Measurements from ENCODE around the gene ERVH48-1. TPM values are rescaled to one million over a fixed set of nuclear protein-coding genes. Genes with fewer than 3 reads are reported as not detected.

Gene ERVH48-1
- total and polyA plus RNA-seq, 4 donors: 0.02 to 1.1 (median 0.15) TPM

- H3K27me3 ChIP-seq (ENCODE audit: control insufficient read depth in 3 of 3, insufficient read depth in 3 of 3, low read length in 2 of 3): no peaks in the 10 kb centered on the region
- no peak for TF ChIP-seq CTCF (IDR thresholded peaks at IDR 0.05; ENCODE audit: control extremely low read depth, extremely low read depth)
- H3K36me3 ChIP-seq (ENCODE audit: control insufficient read depth in 4 of 4, insufficient read depth in 4 of 4, low read length in 4 of 4): no peaks in the 10 kb centered on the region
- no peak overlapping the region for H3K9ac ChIP-seq (ENCODE audit: insufficient read depth in 1 of 2, low read length in 2 of 2)
- no peaks in the 10 kb centered on the region for H3K4me1 ChIP-seq (ENCODE audit: control insufficient read depth in 5 of 5, insufficient read depth in 5 of 5, low read length in 5 of 5)
- no peak overlapping the region for H3K4me3 ChIP-seq
- WGBS, 2 donors: 82% methylated on average over 3 of the region's 3 CpGs
- ATAC-seq (ENCODE audit: insufficient read depth, low FRiP score) (no peak), DNase-seq (no peak)
- H3K27ac ChIP-seq (ENCODE audit: low read depth in 1 of 2, low read length in 1 of 2): no peak overlapping the region
- H3K9me3 ChIP-seq (ENCODE audit: control insufficient read depth in 4 of 4, insufficient read depth in 3 of 4, low read length in 3 of 4): no peaks in the 10 kb centered on the region
Observed at GRCh38 chr21:42965211-42965560, 39.8 kb upstream of the ERVH48-1 start.

GRCh38 chr21:42964546-42965210 lies 39.2 kb upstream of the ERVH48-1 start:
- TF ChIP-seq CTCF (IDR thresholded peaks at IDR 0.05; ENCODE audit: control extremely low read depth, extremely low read depth): no peak
- Histone ChIP-seq H3K4me3 (no peak overlapping the region), H3K9me3 (ENCODE audit: control insufficient read depth in 4 of 4, insufficient read depth in 3 of 4, low read length in 3 of 4) (no peaks in the 10 kb centered on the region), H3K27ac (ENCODE audit: low read depth in 1 of 2, low read length in 1 of 2) (no peak overlapping the region), H3K9ac (ENCODE audit: insufficient read depth in 1 of 2, low read length in 2 of 2) (no peak overlapping the region), H3K27me3 (ENCODE audit: control insufficient read depth in 3 of 3, insufficient read depth in 3 of 3, low read length in 2 of 3) (no peaks in the 10 kb centered on the region), H3K36me3 (ENCODE audit: control insufficient read depth in 4 of 4, insufficient read depth in 4 of 4, low read length in 4 of 4) (no peaks in the 10 kb centered on the region), H3K4me1 (ENCODE audit: control insufficient read depth in 5 of 5, insufficient read depth in 5 of 5, low read length in 5 of 5) (no peaks in the 10 kb centered on the region)
- DNase-seq (no peak), ATAC-seq (ENCODE audit: insufficient read depth, low FRiP score) (no peak)
- WGBS, 2 donors: 95 to 97% methylated on average over 13 of the region's 13 CpGs

GRCh38 chr21:42964086-42964485 lies 38.7 kb upstream of the ERVH48-1 start:
- no peaks in the 10 kb centered on the region for H3K4me1 ChIP-seq (ENCODE audit: control insufficient read depth in 5 of 5, insufficient read depth in 5 of 5, low read length in 5 of 5)
- no peaks in the 10 kb centered on the region for H3K9me3 ChIP-seq (ENCODE audit: control insufficient read depth in 4 of 4, insufficient read depth in 3 of 4, low read length in 3 of 4)
- no peak overlapping the region for H3K27ac ChIP-seq (ENCODE audit: low read depth in 1 of 2, low read length in 1 of 2)
- no peak overlapping the region for H3K4me3 ChIP-seq
- no peak for ATAC-seq (ENCODE audit: insufficient read depth, low FRiP score)
- H3K36me3 ChIP-seq (ENCODE audit: control insufficient read depth in 4 of 4, insufficient read depth in 4 of 4, low read length in 4 of 4): no peaks in the 10 kb centered on the region
- WGBS, 2 donors: 90% methylated on average over 9 of the region's 9 CpGs
- DNase-seq: no peak
- no peaks in the 10 kb centered on the region for H3K27me3 ChIP-seq (ENCODE audit: control insufficient read depth in 3 of 3, insufficient read depth in 3 of 3, low read length in 2 of 3)
- H3K9ac ChIP-seq (ENCODE audit: insufficient read depth in 1 of 2, low read length in 2 of 2): no peak overlapping the region
- TF ChIP-seq CTCF (IDR thresholded peaks at IDR 0.05; ENCODE audit: control extremely low read depth, extremely low read depth): no peak

All from lung (tissue), 12 donors.